Measurements from ENCODE around the gene H2BK1.

Gene H2BK1

GRCh38 chr7:151210087-151210854 is at the start of gene H2BK1:
TSS of gene H2BK1 (minus strand) at chr7:151210488. CDS start at chr7:151210318, 170 bp downstream.
- no peak for DNase-seq

- no peak for DNase-seq
These were observed 47.7 kb upstream of the H2BK1 start for GRCh38 chr7:151257990-151258389.

DNA sequence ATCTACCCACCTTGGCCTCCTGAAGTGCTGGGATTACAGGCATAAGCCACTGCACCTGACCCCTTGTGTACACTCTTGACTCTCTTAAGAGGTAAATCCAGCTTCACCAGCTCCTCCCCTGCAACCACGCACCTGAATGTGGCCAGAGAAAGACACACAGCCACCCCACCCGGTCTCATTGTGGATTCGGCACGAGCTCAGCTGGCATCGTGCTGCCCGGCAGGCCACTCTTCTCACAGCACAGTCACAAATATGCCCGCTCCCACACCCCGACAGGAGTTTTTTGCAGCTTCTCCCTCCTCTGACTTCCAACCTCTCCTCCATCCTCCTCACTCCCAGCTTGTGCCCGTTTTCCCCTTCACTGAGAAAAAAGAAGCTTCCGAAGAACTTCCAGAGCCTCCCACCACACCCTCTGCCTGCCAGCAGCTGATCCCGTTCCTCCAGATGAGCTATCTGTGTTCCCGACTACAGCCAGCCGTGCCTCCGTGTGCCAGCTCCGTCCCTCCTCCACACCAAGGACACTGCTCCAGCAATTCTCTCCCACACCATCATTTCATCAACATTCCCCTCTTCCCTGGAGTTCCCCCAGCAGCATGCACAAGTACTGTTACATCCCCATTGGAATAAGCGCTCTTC is 46.2 kb upstream of the H2BK1 start:
- no peak for DNase-seq

DNA sequence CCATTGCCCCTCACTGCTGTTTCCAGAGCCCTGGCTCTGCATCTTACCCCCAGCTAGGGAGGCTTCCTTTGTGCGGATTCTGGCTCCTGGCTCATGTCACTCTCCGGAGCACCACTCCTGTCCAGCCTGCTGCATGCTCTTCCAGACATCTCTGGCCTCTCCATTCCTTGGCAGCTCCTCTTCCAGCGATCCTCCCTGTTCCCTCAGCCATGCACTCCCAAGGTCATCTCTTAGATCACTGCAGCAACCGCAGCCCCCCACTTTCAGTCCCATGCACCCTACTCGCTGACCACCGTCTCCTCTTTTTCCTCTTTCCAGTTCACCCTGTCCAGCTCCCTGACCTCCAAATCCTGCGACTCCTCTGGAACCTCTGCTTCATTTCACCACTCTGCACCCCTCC is 45.1 kb upstream of the H2BK1 start:
- no peak for DNase-seq

GRCh38 chr7:151254851-151255250 is 44.6 kb upstream of the H2BK1 start:
- no peak for DNase-seq

DNA sequence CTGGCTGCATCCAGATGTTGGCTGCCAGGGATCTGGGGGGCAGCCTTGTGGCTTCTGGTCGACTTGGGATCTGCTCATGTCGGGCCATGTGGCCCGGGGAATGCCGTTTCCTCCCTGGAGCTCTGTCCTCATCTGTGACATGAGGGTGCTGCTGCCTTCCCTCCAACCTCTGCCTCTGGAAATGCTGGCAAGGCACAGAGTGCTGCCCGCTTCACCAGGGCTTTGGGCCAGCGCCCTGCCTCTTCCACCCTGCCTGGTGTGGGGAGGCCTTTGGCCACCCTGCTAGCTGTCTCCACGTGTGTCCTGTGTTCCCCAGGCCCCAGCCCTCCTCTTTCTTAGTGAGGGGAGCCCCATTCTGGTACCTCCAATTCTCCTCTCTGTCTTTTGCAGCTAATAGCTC is 44.0 kb upstream of the H2BK1 start:
- peak in 1 of 14 donors; percentile 54 for DNase-seq

- no peak for DNase-seq
These were observed 42.8 kb upstream of the H2BK1 start for GRCh38 chr7:151252961-151253711.

DNA sequence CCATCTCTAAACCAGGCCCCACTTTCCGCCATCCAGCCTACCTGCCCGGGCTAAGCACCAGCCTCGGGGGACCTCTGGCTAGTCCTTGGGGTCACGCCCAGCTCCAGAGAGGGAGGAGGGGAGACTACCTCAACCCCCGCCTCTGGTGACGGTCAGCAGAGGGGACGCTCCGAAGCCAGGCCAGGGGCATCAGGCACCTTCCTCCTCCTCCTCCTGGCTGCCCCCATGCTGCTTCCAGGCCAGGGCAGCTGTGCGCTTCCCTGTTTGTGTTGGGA is 42.2 kb upstream of the H2BK1 start:
- DNase-seq = no peak

DNA sequence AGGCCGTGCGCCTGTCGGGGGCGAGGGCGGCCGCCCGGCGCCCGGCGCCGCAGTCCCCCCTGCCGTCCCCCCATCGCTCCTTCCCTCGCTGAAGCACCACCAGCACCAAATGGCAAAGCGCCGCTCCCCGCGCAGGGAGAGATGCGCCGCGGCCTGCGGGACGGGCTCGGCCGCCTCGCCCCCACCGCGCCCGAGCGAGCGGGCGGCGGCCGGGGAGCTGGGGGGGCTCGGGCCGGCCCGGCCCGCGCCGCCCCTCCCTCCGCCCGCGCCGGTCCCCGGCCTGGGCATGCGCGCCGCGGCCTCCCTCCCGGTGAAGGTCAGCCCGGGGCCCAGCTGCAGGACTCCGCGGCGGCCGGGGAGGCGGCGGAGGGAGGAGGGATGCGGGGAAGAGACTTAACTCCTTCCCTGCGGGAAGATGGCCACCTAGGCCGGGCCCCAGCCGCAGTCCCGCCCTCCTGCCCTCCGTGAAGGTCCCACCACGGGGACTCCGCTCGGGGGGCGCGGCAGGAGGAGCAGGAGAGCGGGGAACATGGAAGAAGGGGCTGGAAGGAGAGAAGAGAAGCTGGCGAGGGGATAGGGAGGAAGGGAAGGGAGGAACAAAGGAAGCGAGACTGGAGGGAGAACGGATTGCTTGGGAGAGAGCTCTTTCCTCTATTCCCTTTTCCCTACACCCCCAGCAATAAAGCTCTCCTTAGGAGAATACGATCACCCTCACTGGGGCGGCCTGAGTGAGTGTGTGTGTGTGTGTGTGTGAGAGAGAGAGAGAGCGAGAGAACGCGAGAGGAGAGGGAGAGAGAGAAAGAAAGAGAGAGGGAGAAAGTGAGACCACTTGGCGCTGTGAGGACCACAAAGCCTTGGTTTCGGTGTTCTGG is 41.6 kb upstream of the H2BK1 start:
- peak in 12 of 14 donors; percentile 59 to 88 (median 72) for DNase-seq

GRCh38 chr7:151251328-151251688 is 41.0 kb upstream of the H2BK1 start:
- peak in 4 of 14 donors; percentile 52 to 77 (median 64) for DNase-seq

DNA sequence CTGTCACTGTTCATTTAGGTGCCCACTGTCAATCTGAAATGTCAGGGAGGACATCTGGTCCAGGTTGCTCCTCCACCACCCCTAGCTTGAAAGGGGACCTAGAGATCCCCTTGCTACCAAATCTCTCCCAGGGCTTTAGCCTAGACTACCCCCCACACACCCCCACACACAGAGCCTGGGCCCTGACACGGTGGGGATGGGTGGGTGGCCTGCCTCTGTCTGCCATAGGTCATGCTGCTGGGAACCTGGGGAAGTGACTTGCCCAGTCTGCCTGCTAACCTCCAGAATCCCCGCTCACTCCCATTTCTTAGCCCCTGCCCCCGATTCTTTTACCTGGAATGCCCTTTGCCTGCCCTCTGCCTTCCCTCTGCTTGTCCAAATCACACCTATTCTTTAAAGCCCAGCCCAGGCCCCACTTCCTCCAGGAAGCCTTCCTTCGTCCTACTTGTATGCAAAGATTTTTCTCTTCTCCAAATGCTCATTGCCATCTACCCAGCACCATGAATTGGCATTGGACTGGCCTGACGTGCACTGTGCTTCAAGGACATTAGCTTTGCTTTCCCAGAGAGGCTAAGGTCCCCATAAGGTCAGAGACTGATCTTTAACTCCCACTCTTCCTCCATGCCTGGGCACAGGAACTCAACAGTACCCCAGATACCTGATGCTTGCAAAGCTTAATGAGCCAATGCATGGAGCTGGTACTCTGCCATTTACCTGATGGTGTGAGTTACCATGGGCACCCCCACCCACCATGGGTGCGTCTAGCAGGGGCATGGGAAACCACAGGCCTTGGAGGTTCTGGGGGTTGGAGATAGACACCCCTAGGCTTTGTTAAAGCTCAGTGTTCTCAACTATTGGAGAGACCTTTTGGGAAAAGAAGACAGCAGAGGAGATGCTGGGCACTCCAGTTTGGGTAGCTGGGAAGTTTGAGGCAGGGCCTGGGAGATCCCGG is 40.2 kb upstream of the H2BK1 start:
- no peak for DNase-seq

DNA sequence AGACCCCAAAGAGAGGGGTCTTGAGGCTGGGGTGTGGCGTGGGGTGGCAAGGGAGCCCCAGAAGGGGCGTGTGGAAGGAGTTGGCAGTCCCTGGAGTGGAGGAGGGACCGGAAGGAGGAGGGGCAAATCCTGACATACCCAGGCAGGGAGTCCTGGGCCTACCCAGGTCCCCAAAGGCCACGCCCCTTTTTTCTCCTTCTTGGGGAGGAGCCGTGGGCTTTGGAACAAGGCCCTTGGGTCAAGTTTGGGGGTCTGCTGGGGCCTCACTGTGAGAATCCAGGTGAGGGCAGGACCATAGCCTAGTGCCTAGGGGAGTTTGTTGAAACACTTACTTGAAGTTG is 39.4 kb upstream of the H2BK1 start:
- peak in 1 of 14 donors; percentile 34 for DNase-seq

GRCh38 chr7:151249034-151249731 is 38.9 kb upstream of the H2BK1 start:
- DNase-seq = peak in 11 of 14 donors; percentile 51 to 83 (median 69)

DNA sequence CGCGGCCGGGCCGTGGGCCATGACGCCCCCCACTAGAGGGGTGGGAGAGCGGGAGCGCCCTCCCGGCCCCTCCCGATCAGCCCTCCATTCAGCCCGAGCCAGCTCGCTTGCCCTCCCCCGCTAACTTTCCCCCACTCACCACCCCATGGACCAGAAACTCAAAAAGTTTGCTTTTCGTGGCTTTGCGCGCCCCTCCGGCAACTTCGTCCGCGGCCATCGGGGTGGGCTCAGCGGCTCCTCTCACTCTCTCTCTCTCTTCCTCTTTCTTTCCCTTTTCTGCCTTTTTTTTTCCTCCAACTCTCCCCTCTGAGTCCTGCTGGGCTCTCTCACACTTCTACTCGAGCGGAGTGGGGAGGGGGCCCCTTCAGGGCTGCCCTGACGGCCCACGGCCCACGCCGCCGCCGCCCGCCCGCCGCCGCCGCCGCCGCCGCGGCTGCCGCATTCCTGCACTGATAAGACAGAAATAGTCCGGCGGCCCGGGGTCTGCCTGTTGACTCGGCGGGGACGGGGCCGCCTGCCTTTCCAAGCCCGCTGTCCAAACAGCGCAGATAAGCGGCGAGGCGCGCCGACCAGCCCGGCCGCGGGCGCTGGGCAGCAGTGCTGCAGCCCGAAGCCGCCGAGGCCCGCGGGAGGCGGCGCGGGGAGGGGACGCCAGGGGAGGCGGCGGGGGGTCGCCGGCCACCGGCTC is 38.2 kb upstream of the H2BK1 start, which contains the start of gene SMARCD3:
TSS of gene SMARCD3 (minus strand) at position 349 of the 688 bp plus-strand sequence. CDS start at position 217, 132 bp downstream.
- peak in 12 of 14 donors; percentile 33 to 83 (median 64) for DNase-seq

- peak in 3 of 14 donors; percentile 25 to 66 (median 31) for DNase-seq
These were observed 37.5 kb upstream of the H2BK1 start for GRCh38 chr7:151247611-151248345.

- DNase-seq = no peak
These were observed 36.7 kb upstream of the H2BK1 start for GRCh38 chr7:151246851-151247580.

DNA sequence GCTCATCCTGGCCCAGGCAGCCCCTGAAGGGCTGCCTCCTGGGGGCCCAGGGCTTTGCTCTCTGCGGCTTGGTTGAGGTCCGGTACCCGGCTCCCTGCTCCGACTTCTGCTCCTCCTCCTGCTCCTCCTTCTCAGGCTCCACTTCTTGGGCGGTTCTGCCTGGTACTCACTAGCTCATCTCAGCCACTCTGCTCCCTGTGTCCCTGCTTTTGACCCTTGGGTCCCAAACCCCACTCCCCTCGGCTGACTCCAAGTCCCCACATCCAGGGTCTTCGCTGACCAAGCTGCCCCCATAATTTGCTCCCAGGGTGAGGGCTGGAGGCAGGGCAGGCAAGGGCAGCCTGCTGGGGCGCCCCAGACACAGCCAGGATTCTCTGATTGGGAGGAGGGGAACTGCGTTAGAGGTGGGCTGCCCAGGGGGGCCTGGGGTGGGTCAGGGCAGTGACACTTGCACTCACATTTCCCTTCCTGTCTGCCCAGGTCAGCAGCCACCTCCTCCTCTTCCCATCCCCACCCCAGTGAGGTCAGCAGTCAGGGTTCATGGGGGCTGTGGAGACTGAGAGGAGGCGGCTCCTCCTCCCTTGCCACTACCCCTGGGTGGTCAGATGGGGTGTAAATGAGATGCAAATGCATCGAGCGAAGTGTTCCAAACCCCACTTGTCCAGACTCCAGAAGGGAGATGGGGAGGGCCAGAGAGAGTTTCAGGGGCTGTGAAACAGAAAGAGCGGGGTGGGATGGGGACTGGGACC is 36.0 kb upstream of the H2BK1 start:
- DNase-seq = no peak
